HT-29 (cell line): ENCODE data around the gene ING5. TPM values are rescaled to one million over a fixed set of nuclear protein-coding genes. Genes with fewer than 3 reads are reported as not detected.

ENCODE experiments used
- DNase-seq: peaks from one replicate; pipeline ENCODE4 v3.0.0-alpha.2; 2015; ENCODE audit warnings: low spot score
- total RNA-seq: library from RNA; depleted of rRNA; stranded (reverse); fragments of >200 nt; shearing (Covaris generic); gene quantifications from 2 replicates; pipeline ENCODE4 v1.2.3, GENCODE V29; 2014; rRNA removed

ING5 gene
- total RNA-seq, 1 experiment from 2014 or later, result 46.4 TPM

DNA sequence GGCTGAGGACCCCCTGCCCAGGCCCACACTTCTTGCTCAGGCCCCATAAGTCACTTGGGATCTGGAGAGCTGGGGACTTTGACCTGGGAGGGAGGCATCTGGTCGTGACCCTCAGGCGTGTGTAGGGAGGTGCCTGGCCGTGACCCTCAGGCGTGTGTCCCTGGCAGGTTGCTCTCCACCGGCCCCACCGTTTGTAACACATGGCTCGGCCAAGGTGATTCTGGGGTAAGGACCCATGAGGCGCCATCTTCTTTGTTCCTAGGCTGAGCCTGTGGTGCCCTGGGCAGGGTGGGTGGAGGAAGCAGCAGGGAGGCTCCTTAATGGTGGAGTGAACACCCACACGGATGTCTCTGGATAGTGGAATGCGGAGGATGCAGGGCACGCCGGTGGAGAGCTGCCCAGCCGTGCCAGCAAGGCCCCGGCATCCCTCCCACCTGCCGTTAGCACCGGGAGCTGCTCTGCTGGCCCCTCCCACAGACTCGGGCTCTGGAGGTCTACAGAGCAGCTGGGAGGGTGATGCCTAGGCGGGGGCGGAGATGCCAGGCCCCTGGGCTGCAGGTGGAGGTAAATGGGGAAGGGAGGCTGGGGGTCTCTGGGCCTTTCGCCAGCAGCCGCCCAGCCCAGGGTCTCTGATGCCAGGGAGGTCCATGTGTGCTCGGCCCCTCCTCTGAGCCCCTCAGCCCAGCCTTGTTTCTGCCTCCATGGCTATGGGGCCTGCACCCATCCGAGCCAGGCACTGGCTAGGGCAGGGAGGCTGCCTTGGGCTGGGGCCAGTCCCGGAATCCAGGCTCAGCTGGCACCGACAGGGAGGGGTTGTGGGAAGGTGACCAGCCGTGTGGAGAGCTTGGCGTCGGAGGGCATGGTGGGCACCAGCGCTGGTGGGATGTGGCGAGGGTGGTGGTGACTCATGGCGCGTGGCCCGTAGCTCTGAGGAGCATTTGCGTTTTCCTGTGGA, 73.7 kb downstream of the ING5 start:
- DNase-seq, result no peak

DNA sequence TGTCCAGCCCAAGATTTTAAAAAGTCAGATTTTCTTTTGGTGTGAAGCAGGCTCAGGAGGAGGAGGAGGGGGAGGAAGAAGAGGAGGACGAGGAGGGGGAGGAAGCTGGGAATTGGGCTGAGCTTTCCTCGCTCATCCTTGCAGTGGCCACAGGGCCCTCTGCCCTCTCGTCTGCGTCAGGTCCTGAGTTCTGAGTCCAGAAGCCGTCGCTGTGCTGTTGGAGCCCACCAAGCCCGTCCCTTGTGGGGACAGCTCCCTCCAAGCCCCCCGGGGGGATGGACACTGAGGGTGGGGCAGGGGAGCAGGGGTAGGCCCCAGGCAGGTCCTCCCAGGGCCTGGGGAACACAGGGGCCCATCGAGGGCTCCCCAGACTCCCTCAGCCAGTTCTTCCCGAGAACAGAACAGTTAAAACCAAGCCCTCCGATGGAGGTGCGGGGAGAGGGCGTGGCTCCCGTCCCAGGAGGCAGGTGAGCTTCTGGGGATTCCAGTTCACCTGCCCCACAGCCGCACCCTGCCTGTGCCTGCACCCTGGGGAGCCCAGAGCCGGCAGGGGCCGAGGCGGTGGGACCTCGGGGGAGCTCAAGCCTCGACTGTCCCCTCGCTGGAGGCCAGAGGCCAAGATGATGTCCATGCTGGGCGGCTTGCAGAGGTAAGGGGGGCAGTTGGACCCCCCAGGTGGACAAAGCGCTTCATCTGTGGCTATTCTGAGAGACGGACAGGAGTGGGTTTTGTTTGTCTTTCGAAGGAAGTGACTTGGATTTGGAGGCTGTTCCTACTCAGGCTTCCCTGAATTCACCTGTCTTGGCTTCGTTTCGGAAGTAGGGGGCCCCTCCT, 74.7 kb downstream of the ING5 start, which contains the start of gene GAL3ST2:
TSS of gene GAL3ST2 (plus strand) at position 487 of the 834 bp plus-strand sequence. CDS start at position 621, 134 bp downstream.
- no peak for DNase-seq

DNA sequence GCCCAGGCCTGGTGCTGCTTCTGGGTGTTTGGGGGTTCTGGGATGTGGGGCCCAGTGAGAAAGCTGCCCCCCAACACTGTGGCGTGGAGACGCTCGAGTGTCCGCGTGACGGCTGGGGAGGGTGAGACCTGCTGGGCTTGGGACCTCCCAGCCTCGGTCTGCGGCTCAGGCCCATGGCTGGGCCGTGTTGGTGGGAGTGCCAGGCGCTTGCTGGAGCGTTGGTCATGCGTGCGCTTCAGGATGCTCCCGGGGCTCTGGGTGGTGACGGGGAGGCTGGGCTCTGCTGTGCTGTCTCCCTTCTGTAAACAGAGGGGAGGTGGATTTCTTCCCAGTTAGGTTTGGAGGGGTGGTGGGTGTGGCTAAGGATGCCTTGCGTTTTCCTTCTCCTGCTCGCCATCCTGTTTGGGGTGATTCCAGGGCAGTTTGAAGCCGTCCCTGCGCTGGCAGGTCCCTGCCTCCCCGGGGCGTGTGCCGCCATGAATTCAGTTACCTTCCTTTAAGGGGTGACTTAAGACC, 75.4 kb downstream of the ING5 start:
- DNase-seq, result no peak

DNA sequence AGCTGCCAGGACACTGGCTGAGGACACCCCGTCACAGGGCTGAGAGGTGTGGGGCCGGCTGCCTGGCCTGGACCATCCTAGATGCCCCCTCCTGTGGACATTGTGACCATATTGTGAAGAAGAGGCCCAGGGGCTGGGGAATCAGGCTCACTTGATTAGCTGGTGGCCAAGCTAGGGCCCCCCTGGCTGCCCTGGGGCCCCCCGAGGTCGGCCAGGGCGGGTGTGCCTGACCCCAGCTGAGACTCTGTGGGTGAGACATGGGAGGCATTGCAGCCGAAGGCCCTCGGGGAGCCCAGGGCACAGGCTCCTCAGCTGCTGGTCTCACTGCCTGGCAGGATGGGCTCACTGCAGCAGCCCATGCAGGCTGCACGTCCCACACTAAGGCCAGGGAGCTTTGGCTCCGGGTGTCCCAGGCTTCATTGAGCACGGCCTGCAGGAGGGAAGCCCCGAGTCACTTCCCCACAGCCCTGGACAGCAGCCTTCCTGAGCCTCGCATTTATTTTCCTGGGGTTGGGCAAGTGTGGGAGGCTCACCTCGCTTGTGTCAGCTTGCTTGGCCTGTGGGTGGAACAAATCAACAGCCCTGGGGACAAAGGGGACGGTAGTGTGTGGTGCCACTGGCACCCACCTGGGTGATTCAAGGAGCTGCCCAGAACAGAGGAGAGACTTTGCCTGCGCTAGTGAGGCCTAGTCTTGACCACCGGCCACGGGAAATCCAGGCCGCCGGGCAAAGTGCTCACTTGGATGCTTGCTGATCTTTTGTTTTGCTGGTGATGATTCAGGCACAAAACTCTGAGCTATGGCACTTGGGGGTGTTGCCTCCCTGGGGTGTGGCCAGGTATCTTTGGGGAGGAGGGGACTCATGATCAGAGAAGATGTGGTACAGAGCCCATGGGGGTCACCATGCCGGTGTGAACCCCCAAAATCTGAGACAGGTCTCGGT, 76.1 kb downstream of the ING5 start:
- DNase-seq, result no peak

Other genes with a start within 250 kb of the ING5 start
- gene STK25, start 193.5 kb upstream of the ING5 start, total RNA-seq, result 291 and 314 TPM in 2 replicates
- 50.4 and 54.8 TPM in 2 replicates for gene BOK, start 143.3 kb upstream of the ING5 start, total RNA-seq
- 115 and 137 TPM in 2 replicates for gene THAP4, start 64.9 kb upstream of the ING5 start, total RNA-seq
- gene ATG4B, start 64.3 kb upstream of the ING5 start, total RNA-seq, result 73.5 and 77.5 TPM in 2 replicates
- 162 and 182 TPM in 2 replicates for gene DTYMK, start 15.2 kb upstream of the ING5 start, total RNA-seq
- gene D2HGDH, start 32.6 kb downstream of the ING5 start, total RNA-seq, result 50.3 and 53.7 TPM in 2 replicates
- gene GAL3ST2, start 74.8 kb downstream of the ING5 start, total RNA-seq, result not detected in 2 replicates
- 0.31 and 1.1 TPM in 2 replicates for gene NEU4, start 107.2 kb downstream of the ING5 start, total RNA-seq
- not detected in 2 replicates for gene PDCD1, start 156.9 kb downstream of the ING5 start, total RNA-seq
- gene RTP5, start 167.7 kb downstream of the ING5 start, total RNA-seq, result not detected in 2 replicates